ENCODE measurements around the gene TLCD1. TPM values are rescaled to one million over a fixed set of nuclear protein-coding genes. Genes with fewer than 3 reads are reported as not detected.
"Not testable (repeated sequence)": the region's sequence is repeated elsewhere in the genome, so short reads cannot be mapped to it uniquely, and the experiment has no call there.

Gene TLCD1
- polyA plus RNA-seq, 1 donor from 2014 or later: 0.49 TPM

DNA sequence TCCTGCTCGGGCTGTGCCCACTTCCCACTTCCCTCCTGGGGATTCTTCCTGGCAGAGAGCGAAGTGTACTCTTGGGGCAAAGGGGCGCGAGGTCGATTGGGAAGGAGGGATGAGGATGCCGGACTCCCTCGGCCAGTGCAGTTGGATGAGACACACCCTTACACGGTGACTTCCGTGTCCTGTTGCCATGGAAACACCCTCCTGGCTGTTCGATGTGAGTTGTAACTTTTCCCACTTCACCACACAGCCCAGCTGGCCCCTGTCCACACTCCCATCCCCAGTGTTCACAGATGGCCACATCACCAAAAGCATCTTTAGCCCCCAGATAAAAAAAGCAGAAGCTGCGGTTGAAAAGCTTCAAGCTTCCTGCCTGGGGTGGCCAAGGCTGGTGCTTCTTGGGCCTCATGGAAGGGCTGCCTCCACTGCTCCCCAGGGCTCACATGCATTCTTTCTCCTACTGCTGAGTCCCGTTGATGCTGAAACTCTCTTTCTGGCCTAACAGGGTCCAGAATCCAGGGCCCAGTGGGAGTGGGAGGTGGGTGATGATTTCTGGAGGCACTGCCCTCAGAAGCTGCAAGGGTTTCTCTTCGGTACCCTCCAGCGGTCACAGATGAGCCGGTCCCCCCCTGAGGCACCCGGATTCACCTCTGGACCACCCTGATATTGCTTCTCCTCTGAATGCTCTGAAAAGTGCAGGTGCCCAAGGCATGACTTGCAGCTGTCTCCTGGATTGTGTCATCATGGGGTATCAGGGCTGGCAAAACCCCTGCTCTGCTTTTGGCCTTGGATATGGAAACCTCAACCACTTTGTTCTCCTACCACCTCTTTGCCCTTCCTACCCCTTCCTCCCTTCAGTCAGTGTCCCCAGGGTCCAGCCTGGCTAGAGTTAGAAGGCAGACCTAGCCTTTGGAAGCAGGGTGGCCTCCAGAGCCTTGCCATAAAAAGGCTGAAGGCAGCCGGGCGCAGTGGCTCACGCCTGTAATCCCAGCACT, 15.6 kb upstream of the TLCD1 start:
- Mint-ChIP-seq H3K9me3 (no peaks in the 10 kb centered on the region), H3K4me1 (peaks cover 31 to 40% (median 34%) of the 10 kb centered on the region in 3 donors), H3K27me3 (peaks cover 5% of the 10 kb centered on the region), H3K27ac (peak overlapping the region; percentile 97 to 100 (median 100)), H3K36me3 (peaks cover 2% of the 10 kb centered on the region), H3K4me3 (peak overlapping the region; percentile 68 to 99 (median 92))

- H3K27me3 Mint-ChIP-seq: peaks cover 5% of the 10 kb centered on the region
- no peaks in the 10 kb centered on the region for H3K9me3 Mint-ChIP-seq
- H3K4me1 Mint-ChIP-seq: peaks cover 27 to 39% (median 34%) of the 10 kb centered on the region in 3 donors
- peak overlapping the region in 3 of 4 donors; percentile 91 to 99 (median 93) for H3K4me3 Mint-ChIP-seq
- peaks cover 4% of the 10 kb centered on the region for H3K36me3 Mint-ChIP-seq
- peak overlapping the region; percentile 97 to 100 (median 100) for H3K27ac Mint-ChIP-seq
Observed at GRCh38 chr17:28740406-28741357, 14.6 kb upstream of the TLCD1 start.

DNA sequence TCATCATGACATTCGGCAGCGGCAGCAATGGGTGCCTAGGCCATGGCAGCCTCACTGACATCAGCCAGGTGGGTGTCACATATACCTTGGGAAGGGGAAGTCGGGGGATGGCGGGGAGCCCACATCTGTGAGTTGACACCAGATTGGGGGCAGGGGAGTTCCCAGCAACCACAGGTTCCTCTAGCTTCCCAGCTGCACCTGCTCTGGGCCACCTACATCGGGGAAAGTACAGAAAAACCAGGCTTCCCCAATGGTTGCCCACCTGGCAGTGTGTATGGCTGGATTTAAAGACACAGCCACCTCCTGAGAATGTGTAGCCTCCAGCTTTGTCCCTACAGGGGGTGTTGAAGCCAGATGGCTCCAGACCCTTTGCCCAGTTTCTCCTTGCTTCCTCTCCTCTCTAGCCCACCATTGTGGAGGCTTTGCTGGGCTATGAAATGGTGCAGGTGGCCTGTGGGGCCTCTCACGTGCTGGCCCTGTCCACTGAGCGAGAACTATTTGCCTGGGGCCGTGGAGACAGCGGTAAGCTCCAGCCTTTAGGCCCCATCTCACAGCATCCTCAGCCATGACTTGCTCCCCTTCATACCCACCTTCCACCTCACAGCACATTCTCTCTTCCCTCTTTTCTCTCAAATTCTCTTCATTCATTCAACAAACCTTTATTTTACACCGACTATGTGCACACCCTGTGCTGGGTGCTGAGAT, 12.8 kb upstream of the TLCD1 start:
- Mint-ChIP-seq H3K9me3 (no peaks in the 10 kb centered on the region), H3K4me3 (peak overlapping the region; percentile 80 to 93 (median 88)), H3K27ac (peak overlapping the region; percentile 97 to 100 (median 100)), H3K27me3 (peaks cover 5% of the 10 kb centered on the region), H3K36me3 (peaks cover 8% of the 10 kb centered on the region), H3K4me1 (peaks cover 27 to 49% (median 41%) of the 10 kb centered on the region in 3 donors)

- H3K36me3 Mint-ChIP-seq: peaks cover 8% of the 10 kb centered on the region
- H3K27ac Mint-ChIP-seq: peak overlapping the region; percentile 97 to 100 (median 100)
- H3K9me3 Mint-ChIP-seq: no peaks in the 10 kb centered on the region
- peaks cover 5% of the 10 kb centered on the region for H3K27me3 Mint-ChIP-seq
- peaks cover 29 to 52% (median 41%) of the 10 kb centered on the region in 3 donors for H3K4me1 Mint-ChIP-seq
- H3K4me3 Mint-ChIP-seq: peak overlapping the region; percentile 80 to 93 (median 88)
Observed at GRCh38 chr17:28737770-28738679, 12.0 kb upstream of the TLCD1 start.

DNA sequence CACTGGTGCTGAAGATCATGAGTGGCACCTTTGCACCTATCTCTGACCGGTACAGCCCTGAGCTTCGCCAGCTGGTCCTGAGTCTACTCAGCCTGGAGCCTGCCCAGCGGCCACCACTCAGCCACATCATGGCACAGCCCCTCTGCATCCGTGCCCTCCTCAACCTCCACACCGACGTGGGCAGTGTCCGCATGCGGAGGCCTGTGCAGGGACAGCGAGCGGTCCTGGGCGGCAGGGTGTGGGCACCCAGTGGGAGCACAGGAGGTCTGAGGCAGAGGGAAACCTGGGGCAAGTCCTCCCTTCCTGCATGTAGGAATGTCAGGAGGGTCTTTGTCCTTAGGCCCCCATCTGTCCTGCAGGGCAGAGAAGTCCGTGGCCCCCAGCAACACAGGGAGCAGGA, 11.3 kb upstream of the TLCD1 start:
- H3K4me1 Mint-ChIP-seq: peaks cover 27 to 52% (median 40%) of the 10 kb centered on the region in 3 donors
- H3K9me3 Mint-ChIP-seq: no peaks in the 10 kb centered on the region
- H3K36me3 Mint-ChIP-seq: peaks cover 8% of the 10 kb centered on the region
- peak overlapping the region; percentile 97 to 100 (median 100) for H3K27ac Mint-ChIP-seq
- peak overlapping the region; percentile 53 to 93 (median 79) for H3K4me3 Mint-ChIP-seq
- H3K27me3 Mint-ChIP-seq: peaks cover 5% of the 10 kb centered on the region

DNA sequence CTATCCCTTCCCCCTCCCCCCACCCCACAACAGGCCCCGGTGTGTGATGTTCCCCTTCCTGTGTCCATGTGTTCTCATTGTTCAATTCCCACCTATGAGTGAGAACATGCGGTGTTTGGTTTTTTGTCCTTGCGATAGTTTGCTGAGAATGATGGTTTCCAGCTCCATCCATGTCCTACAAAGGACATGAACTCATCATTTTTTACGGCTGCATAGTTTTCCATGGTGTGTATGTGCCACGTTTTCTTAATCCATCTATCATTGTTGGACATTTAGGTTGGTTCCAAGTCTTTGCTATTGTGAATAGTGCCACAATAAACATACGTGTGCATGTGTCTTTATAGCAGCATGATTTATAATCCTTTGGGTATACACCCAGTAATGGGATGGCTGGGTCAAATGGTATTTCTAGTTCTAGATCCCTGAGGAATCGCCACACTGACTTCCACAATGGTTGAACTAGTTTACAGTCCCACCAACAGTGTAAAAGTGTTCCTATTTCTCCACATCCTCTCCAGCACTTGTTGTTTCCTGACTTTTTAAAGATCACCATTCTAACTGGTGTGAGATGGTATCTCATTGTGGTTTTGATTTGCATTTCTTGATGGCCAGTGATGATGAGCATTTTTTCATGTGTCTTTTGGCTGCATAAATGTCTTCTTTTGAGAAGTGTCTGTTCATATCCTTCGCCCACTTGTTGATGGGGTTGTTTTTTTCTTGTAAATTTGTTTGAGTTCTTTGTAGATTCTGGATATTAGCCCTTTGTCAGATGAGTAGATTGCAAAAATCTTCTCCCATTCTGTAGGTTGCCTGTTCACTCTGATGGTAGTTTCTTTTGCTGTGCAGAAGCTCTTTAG, 10.1 kb upstream of the TLCD1 start:
- Mint-ChIP-seq H3K27ac (peak overlapping the region in 1 of 3 donors; percentile 97), H3K4me3 (peak overlapping the region in 3 of 4 donors; percentile 32 to 54 (median 53)), H3K4me1 (peaks cover 19 to 44% (median 31%) of the 10 kb centered on the region in 3 donors)
- H3K9me3 Mint-ChIP-seq, H3K36me3 Mint-ChIP-seq, H3K27me3 Mint-ChIP-seq: not testable (repeated sequence)

- H3K9me3 Mint-ChIP-seq: no peaks in the 10 kb centered on the region
- peaks cover 2% of the 10 kb centered on the region for H3K27me3 Mint-ChIP-seq
- H3K4me3 Mint-ChIP-seq: peak overlapping the region in 2 of 4 donors; percentile 7 to 43
- peaks cover 8% of the 10 kb centered on the region for H3K36me3 Mint-ChIP-seq
- no peak overlapping the region for H3K27ac Mint-ChIP-seq
- peaks cover 19 to 39% (median 24%) of the 10 kb centered on the region in 3 donors for H3K4me1 Mint-ChIP-seq
Observed at GRCh38 chr17:28735242-28735722, 9.2 kb upstream of the TLCD1 start.

- Mint-ChIP-seq H3K4me3 (peak overlapping the region in 2 of 4 donors; percentile 25 to 43), H3K36me3 (peaks cover 8% of the 10 kb centered on the region), H3K27ac (peak overlapping the region in 2 of 3 donors; percentile 23 to 83), H3K9me3 (no peaks in the 10 kb centered on the region), H3K4me1 (peaks cover 19 to 40% (median 23%) of the 10 kb centered on the region in 3 donors), H3K27me3 (peaks cover 2% of the 10 kb centered on the region)
Observed at GRCh38 chr17:28734712-28735241, 8.7 kb upstream of the TLCD1 start.

DNA sequence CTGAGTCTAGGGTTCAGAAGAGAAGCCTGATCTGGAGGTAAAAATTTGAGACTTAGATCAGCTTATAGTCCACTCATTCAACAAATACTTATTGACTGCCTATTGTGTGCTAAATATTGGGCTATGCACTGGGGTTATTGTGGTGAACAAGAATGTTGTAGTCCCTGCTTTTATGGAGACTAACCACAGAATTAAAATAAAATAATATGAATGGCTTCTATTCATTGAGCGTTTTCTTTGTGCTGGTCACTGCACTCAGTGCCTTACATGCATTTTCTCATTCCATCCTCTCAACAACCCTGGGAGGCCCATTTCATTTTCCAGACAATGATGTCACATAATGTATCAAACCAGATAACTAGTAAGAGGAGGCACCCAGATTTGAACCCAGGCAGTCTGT, 7.3 kb upstream of the TLCD1 start:
- Mint-ChIP-seq H3K4me3 (peak overlapping the region in 1 of 4 donors; percentile 62), H3K4me1 (peaks cover 16 to 39% (median 24%) of the 10 kb centered on the region in 3 donors), H3K9me3 (no peaks in the 10 kb centered on the region), H3K36me3 (peaks cover 8% of the 10 kb centered on the region), H3K27ac (peak overlapping the region in 2 of 3 donors; percentile 80 to 83), H3K27me3 (no peaks in the 10 kb centered on the region)

DNA sequence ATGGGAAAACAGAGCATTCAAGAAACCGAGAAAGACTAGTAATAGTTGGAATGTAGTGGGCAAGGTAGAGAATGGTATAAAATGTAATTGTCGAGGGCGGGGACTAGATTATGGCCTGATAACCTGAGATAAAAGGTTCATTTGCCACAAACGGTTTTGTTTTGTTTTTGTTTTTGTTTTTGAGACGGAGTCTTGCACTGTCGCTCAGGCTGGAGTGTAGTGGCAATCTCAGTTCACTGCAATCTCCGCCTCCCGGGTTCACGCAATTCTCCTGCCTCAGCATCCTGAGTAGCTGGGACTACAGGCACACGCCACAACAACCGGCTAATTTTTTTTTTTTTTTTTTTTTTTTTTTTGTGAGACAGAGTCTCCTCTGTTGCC, 3.9 kb upstream of the TLCD1 start:
- peak overlapping the region; percentile 0 to 65 (median 60) for H3K4me3 Mint-ChIP-seq
- no peaks in the 10 kb centered on the region for H3K9me3 Mint-ChIP-seq
- H3K4me1 Mint-ChIP-seq: peaks cover 25 to 39% (median 30%) of the 10 kb centered on the region in 3 donors
- peak overlapping the region; percentile 48 to 100 (median 76) for H3K27ac Mint-ChIP-seq
- H3K27me3 Mint-ChIP-seq: no peaks in the 10 kb centered on the region
- peaks cover 4% of the 10 kb centered on the region for H3K36me3 Mint-ChIP-seq

GRCh38 chr17:28728364-28729200, 2.5 kb upstream of the TLCD1 start, which contains the start of gene NEK8:
Gene NEK8, plus strand, starts transcription at chr17:28728788. Its CDS starts 26 bp downstream, at chr17:28728814.
- peaks cover 2% of the 10 kb centered on the region for H3K36me3 Mint-ChIP-seq
- no peaks in the 10 kb centered on the region for H3K27me3 Mint-ChIP-seq
- H3K9me3 Mint-ChIP-seq: no peaks in the 10 kb centered on the region
- H3K27ac Mint-ChIP-seq: peak within 1 kb of the TSS; percentile 99 to 100 (median 100)
- peaks cover 22 to 36% (median 32%) of the 10 kb centered on the region in 3 donors for H3K4me1 Mint-ChIP-seq
- peak within 1 kb of the TSS; percentile 91 to 98 (median 96) for H3K4me3 Mint-ChIP-seq
